Esophagus squamous epithelium (tissue), 4 donors: Measurements from ENCODE around the gene SOX10.

Source experiments
- CTCF ChIP-seq, 6 experiments: fragments of 450-650 bp in 4 of 6; fragments of 200-600 bp in 2 of 6; sonication (generic) in 2 of 6; IDR thresholded peaks; one replicate each; pipeline ENCODE4 v1.5.1; 2016 to 2019; ENCODE audit warnings: antibody characterized with exemption in 6 of 6, mild to moderate bottlenecking in 4 of 6, moderate library complexity in 4 of 6
- POLR2A ChIP-seq, 4 donors: fragments of 450-650 bp; IDR thresholded peaks; one replicate each; pipeline ENCODE4 v1.6.1; 2017; ENCODE audit warnings: antibody characterized with exemption in 4 of 4, mild to moderate bottlenecking in 4 of 4, moderate library complexity in 3 of 4

DNA sequence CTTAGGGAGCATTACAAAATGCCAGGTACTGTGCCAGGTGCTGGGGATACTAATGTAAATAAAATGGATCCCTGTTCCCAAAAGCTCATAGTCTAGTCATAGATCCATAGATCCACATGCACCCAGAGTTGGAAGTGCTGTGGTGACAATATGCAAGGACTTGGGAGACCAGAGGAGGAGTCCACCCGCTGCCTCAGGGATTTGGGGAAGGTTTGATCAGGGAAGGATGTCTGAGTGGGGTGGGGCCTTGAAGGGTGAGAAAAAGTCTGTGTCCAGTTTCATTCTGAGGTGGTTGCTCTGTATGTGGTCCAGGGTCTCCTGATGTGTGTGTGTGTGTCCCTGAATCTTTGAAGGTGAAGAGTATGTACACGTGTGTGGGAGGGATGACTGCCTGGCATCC is 9.2 kb downstream of the SOX10 start:
- no peak for TF ChIP-seq POLR2A (IDR thresholded peaks at IDR 0.05)
- no peak for TF ChIP-seq CTCF (IDR thresholded peaks at IDR 0.05)
